Inflammatory macrophage (primary cell): ENCODE results near the gene LILRB1.
"Not testable (repeated sequence)": the region's sequence is repeated elsewhere in the genome, so short reads cannot be mapped to it uniquely, and the experiment has no call there.

Experiments used
- DNase-seq, 2 donors: peaks; one replicate each; pipeline ENCODE4 v3.0.0-alpha.2; 2020 to 2022

The LILRB1 gene

GRCh38 chr19:54624934-54625730 is 5.2 kb upstream of the LILRB1 start:
- not testable (repeated sequence) for DNase-seq

- no peak for DNase-seq
These were observed 3.5 kb upstream of the LILRB1 start for GRCh38 chr19:54626757-54627156.

DNA sequence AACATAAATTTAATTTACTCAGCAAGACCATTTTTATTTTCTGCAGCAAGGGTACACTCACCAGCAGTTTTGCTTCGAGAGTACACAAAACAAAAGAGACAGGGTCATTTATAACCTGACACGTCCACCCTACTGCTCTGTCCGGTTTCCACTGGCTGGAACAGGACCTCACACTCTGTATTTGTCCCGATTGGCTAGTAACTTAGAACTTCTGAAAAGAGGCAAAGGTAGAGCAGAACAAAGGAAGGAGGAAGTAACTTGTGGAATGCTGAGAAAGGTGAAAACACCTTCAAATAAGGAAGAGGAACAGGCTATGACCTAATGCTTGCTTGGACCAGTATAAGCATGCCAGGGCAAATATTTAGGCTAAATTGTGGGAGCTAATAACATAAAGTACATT is 2.4 kb upstream of the LILRB1 start:
- not testable (repeated sequence) for DNase-seq

DNA sequence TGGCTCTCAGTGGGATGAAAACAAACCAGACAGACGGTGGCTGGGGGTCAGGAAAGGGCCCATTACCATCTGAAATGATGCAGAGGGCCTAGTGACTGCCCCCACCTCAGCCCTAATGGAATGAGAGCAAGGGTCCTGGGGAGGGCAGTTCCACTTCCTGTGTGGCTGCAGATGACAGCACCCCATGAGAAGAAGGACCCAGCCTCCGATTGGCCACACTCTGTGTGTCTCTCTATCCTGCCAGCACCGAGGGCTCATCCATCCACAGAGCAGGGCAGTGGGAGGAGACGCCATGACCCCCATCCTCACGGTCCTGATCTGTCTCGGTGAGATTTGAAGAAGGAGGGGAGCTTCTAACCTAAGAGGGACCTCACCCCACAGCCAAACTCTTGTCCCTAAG is 498 bp downstream of the LILRB1 start:
- DNase-seq: no peak

DNA sequence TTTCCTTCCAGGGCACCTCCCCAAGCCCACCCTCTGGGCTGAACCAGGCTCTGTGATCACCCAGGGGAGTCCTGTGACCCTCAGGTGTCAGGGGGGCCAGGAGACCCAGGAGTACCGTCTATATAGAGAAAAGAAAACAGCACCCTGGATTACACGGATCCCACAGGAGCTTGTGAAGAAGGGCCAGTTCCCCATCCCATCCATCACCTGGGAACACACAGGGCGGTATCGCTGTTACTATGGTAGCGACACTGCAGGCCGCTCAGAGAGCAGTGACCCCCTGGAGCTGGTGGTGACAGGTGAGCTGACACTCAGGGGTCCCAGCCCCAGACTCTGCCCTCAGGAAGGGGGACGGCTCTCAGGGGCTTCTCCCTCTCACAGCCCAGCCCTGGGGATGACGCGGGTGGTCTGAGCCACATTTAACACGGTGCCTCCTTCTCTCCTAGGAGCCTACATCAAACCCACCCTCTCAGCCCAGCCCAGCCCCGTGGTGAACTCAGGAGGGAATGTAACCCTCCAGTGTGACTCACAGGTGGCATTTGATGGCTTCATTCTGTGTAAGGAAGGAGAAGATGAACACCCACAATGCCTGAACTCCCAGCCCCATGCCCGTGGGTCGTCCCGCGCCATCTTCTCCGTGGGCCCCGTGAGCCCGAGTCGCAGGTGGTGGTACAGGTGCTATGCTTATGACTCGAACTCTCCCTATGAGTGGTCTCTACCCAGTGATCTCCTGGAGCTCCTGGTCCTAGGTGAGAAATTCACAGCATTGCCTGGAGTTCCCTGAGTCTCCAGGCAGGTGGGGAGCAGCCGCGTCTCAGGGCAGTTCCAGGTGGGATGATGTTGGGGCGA is 1.4 kb downstream of the LILRB1 start:
- DNase-seq: not testable (repeated sequence)

- not testable (repeated sequence) for DNase-seq
These were observed 2.2 kb downstream of the LILRB1 start for GRCh38 chr19:54632517-54632916.

DNA sequence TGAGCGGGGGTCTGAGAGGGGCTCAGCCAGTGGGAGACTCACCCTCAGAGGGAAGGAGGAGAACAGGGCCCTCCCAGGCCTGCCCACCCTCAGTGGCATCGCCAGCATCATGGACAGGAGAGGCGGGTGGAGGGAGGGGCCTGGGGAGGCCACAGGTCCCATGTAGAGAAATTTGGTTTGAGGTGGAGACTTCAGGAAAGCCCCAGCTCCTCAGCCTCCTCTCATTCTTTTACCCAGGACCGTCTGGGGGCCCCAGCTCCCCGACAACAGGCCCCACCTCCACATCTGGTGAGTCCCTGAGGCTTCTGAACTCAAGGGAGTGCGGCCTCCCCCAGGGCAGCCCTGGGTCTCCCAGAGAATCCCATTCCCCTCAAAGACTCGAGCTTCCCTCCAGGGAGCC is 3.1 kb downstream of the LILRB1 start:
- DNase-seq: no peak

DNA sequence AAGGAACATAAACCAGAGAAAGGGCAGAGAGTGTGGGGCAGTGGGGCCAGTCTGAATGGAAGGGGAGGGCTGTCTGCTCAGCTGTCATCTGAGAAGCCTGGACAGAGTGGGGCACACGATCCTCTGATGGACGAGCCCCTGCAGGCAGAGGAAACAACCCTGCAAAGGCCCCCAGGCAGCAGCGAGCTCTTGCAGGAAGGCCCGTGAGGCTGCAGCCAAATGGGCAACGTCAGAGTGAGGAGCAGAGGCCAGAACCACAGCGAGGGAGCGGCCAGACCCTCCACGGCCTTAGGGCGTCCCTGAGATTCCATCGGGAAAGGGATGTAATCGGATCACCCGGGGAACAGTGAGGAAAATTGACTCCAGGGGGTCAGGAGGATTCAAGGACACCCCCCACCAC is 5.8 kb downstream of the LILRB1 start:
- DNase-seq: not testable (repeated sequence)

- DNase-seq: no peak
These were observed 8.4 kb downstream of the LILRB1 start for GRCh38 chr19:54638683-54639082.

- peak; percentile 66 to 72 for DNase-seq
These were observed 12.7 kb downstream of the LILRB1 start for GRCh38 chr19:54642953-54643352.

DNA sequence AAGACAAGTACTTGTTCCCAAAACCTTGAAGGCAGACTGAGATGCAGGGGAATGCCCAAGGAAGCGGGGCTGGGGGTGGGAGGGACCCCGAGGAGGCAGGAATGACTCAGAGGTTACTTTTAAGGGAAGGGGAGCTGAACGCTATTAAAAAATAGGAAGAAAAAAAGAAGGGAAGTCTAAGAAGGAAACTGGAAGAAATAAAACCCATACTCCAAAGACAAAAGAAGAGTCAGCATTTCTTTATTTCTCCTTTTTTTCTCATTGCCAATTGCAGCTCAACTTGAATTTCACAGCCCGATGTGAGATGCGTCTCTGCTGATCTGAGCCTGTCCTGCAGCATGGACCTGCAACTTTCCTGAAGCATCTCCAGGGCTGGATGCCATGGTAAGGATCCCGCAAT is 13.3 kb downstream of the LILRB1 start:
- DNase-seq: peak; percentile 63 to 68

DNA sequence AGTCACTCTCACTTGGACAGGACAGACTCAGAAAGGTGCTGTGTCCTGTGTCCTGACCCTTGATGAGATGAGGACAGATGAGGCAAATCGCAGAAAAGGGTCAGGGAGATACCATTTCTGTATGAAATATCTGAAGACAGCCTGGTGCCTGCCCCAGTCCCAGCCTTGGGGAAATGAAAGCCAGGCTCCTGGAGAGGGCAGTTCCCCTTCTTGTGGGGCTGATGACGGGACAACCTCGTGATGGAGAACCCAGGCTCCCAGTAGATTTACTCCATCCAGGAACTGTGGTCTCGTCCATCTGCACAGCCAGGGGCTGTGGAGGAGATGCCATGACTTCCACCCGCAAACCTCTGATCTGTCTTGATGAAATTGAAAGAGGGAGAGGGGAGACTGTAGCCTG is 13.8 kb downstream of the LILRB1 start:
- peak; percentile 87 to 92 for DNase-seq

DNA sequence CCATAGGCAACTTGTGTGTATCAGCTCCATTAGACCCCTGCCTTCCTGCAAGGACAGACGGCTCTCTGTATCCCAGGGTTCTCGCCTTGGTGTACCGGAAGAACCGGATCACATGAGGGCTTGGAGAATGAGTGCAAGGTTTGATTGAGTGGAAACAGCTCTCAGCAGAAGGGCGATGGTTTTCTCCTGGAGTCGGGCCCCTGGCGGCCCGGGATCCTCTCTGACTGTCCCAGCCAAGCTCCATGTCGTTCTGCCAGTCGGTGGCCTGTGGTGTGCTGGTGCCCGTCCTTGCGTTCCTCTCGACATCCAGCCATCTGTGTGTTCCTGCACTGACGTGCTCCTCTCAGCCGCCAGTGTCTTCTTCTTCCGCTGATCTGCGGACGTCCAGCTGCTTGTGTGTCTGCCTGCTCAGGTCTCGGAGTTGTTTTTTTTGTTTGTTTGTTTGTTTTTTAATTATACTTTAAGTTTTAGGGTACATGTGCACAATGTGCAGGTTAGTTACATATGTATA is 16.1 kb downstream of the LILRB1 start:
- DNase-seq: no peak

- DNase-seq: no peak
These were observed 17.8 kb downstream of the LILRB1 start for GRCh38 chr19:54648129-54648528.

GRCh38 chr19:54650108-54650655 is 19.9 kb downstream of the LILRB1 start:
- DNase-seq: peak; percentile 65 to 84

- DNase-seq: peak in 1 of 2 donors; percentile 74
These were observed 23.0 kb downstream of the LILRB1 start for GRCh38 chr19:54653181-54653809.

- peak; percentile 80 to 92 for DNase-seq
These were observed 24.4 kb downstream of the LILRB1 start for GRCh38 chr19:54654447-54655321.

DNA sequence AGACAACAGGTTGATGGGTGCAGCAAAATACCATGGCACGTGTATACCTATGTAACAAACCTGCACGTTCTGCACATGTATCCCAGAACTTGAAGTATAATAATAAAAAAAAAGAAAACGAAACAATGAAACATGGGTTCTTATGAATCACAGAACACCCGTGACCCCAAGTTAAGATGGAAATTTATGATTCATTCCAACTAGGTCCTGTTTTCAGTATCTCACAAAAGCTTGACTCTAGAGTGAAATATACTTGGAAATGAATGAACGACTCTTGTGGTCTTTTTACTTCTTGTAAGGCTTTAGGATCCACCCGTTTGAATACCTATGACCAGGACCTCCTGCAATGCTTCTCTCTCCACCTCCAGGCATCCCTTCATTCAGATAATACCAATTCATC is 29.0 kb downstream of the LILRB1 start:
- peak; percentile 54 to 58 for DNase-seq

DNA sequence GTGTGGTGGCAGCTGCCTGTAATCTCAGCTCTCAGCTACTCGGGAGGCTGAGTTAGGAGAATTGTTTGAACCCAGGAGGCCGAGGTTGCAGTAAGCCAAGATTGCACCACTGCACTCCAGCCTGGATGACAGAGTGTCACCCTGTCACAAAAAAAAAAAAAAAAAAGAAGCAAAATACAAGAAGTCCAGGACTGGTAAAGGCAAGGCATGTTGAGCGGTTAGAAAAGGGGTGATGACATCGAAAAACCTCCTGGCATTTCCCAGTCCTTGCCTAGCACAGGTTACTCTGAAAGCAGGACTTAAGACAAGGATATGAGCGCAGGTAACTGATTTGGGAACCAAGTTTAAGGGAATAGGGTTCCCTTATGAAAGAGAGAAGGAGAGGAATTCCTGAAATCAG is 30.0 kb downstream of the LILRB1 start:
- peak; percentile 72 to 80 for DNase-seq

GRCh38 chr19:54660964-54661363 is 30.7 kb downstream of the LILRB1 start:
- DNase-seq: peak; percentile 82 to 88

DNA sequence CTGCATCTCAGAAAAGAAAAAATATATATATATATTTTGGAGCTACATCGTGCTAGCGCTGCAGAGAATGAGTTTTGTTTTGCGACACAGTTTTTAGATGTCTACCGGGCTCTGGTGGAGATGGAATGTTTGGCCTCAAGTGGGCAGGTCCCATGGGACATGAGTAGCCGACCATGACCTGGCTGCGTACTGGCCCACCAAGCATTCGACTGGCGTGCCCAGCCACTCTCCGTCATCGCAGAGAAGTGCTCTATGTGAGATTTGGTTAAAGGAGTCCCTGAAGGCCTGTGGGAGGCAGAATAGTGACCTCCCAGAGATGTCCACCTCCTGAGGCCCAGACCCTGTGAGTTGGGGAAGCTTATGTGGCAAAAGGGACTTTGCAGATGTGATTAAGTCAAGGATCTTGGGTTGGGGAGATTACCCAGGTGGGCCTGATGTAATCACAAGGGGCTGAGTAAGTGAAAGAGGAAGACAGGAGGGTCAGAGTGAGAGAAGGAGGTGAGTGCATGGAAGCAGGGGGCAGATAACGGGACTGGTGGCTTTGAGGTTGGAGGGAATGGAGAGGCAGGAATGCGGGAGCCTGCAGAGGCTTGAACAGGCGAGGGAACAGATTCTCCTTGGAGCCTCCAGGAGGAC is 31.7 kb downstream of the LILRB1 start:
- peak in 1 of 2 donors; percentile 40 for DNase-seq
